K562 (cell line): ENCODE results near the gene CDK5R1.

Experiments
- ATF3 ChIP-seq, 2 experiments: fragments of 450-650 bp in 1 of 2; sonication (generic) in 1 of 2; formaldehyde crosslinking in 1 of 2; IDR thresholded peaks in 1 of 2; conservative IDR thresholded peaks in 1 of 2; 2 replicates each; pipeline versions ENCODE4 v1.6.1 to v1.8.1; 2016 to 2023; ENCODE audit warnings: mild to moderate bottlenecking in 2 of 2, moderate library complexity in 2 of 2, inconsistent platforms in 1 of 2, missing genetic modification reagents in 1 of 2
- BRF1 ChIP-seq: IDR thresholded peaks from 3 replicates; pipeline ENCODE4 v1.6.1; 2011; ENCODE audit warnings: borderline replicate concordance, mild to moderate bottlenecking; ENCODE audit not compliant: insufficient read length; ENCODE audit errors: extremely low read depth
- CTCF ChIP-seq, 3 experiments: IDR thresholded peaks in 2 of 3; conservative IDR thresholded peaks in 1 of 3; 2 replicates each; pipeline ENCODE4 v1.5.1; 2011 to 2012; ENCODE audit warnings: low read length in 3 of 3, mild to moderate bottlenecking in 3 of 3, control low read depth in 2 of 3, improper control_type of control experiment in 1 of 3, inconsistent platforms in 1 of 3, low read depth in 1 of 3, mixed read lengths in 1 of 3, moderate library complexity in 1 of 3; ENCODE audit not compliant: insufficient read depth in 2 of 3
- FOXA3 ChIP-seq, 2 experiments: fragments of 450-650 bp in 1 of 2; sonication (generic) in 1 of 2; formaldehyde crosslinking; IDR thresholded peaks in 1 of 2; conservative IDR thresholded peaks in 1 of 2; 2 replicates each; pipeline versions ENCODE4 v1.4.0 to v1.8.0; 2020 to 2022; ENCODE audit warnings: mild to moderate bottlenecking in 2 of 2, missing genetic modification reagents in 1 of 2
- KAT2B ChIP-seq: IDR thresholded peaks from one replicate; pipeline ENCODE4 v1.6.1; 2012; ENCODE audit warnings: low read depth, mild to moderate bottlenecking, control low read depth, inconsistent platforms, low read length, moderate library complexity
- KDM4B ChIP-seq, 2 experiments: fragments of 450-650 bp in 1 of 2; sonication (generic) in 1 of 2; IDR thresholded peaks; 2 replicates each; pipeline ENCODE4 v1.6.1; 2016 to 2017; ENCODE audit warnings: borderline replicate concordance in 2 of 2, antibody characterized with exemption in 1 of 2, low read depth in 1 of 2, mild to moderate bottlenecking in 1 of 2
- PCBP1 ChIP-seq: fragments of 200-400 bp; formaldehyde crosslinking; IDR thresholded peaks from 2 replicates; pipeline ENCODE4 v1.6.1; 2018; ENCODE audit warnings: mild to moderate bottlenecking, low read depth, low read length; ENCODE audit not compliant: poor library complexity, severe bottlenecking
- SMC3 ChIP-seq: conservative IDR thresholded peaks from 2 replicates; pipeline ENCODE4 v1.6.1; 2011; ENCODE audit warnings: low read depth, low read length, improper control_type of control experiment; ENCODE audit not compliant: insufficient read depth
- ZBTB1 ChIP-seq: sonication (generic); formaldehyde crosslinking; IDR thresholded peaks from 2 replicates; pipeline ENCODE4 v1.8.1; 2023; ENCODE audit warnings: missing genetic modification reagents, low read depth, mild to moderate bottlenecking, borderline replicate concordance

GRCh38 chr17:32536736-32537643 is 50.2 kb downstream of the CDK5R1 start:
- TF ChIP-seq ZBTB1 (CRISPR knock-in tag), result no peak
- TF ChIP-seq ATF3 (IDR thresholded peaks at IDR 0.05), result no peak
- no peak for TF ChIP-seq ATF3 (CRISPR knock-in tag; conservative IDR thresholded peaks at IDR 0.05)
- no peak for TF ChIP-seq SMC3
- TF ChIP-seq CTCF (IDR thresholded peaks at IDR 0.05 in 2 of 3, conservative IDR thresholded peaks at IDR 0.05 in 1 of 3; ENCODE audit: insufficient read depth in 2 of 3, low read depth in 1 of 3, low read length in 3 of 3), result no peak
- TF ChIP-seq KDM4B (IDR thresholded peaks at IDR 0.05; ENCODE audit: borderline replicate concordance in 2 of 2, low read depth in 1 of 2), result no peak
- no peak for TF ChIP-seq PCBP1
- TF ChIP-seq BRF1, result no peak
- no peak for TF ChIP-seq KAT2B
- TF ChIP-seq FOXA3 (CRISPR knock-in tag; conservative IDR thresholded peaks at IDR 0.05 in 1 of 2, IDR thresholded peaks at IDR 0.05 in 1 of 2), result no peak
